Measurements from ENCODE around the gene GNPTAB.
A peak's percentile ranks its signal among the peaks of the same experiment; 100 is the strongest.

DNA sequence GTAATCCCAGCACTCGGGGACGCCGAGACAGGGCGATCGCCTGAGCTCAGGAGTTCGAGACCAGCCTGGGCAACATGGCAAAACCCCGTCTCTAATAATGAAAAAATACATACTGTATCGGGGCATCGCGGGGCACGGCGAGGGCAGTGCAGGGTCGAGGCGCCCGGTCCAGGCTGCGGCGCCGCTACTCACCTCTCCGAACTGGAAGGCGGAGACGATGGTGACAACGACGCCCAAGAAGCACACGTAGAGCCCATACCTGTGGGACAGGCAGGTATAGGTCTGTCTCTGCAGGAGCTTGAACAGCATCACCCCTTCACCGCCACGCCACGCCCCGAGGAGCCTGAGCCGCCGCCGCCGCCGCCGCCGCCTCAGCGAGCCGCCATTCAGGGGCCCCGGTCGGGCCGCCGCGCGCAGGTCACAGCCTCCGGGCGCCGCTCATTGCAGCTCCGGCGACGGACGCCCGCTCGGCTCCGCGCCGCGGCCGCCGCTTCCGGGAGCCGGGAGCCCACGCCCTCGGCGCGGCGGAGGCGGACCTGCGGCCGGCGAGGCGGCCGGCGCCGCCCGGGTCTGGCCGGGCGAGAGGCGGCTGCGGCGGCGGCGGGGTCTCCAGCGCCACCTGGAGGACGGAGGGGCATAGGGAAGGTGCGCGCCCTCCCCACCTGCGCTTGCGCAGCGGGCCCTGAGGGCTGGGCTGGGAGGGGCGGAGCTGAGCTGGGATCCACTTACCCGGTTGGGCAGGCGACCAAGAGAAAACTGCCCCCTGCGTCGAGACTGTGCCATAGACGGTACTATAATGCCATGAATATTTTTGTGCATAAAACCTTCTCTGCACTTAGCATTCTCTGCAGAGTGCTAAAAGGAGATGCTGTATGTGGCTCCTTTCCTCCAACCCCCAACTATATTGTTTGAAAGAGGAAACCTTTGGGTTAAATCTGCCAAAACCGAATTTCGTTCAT, at the start of gene GNPTAB:
- TF ChIP-seq, protein P1, sequence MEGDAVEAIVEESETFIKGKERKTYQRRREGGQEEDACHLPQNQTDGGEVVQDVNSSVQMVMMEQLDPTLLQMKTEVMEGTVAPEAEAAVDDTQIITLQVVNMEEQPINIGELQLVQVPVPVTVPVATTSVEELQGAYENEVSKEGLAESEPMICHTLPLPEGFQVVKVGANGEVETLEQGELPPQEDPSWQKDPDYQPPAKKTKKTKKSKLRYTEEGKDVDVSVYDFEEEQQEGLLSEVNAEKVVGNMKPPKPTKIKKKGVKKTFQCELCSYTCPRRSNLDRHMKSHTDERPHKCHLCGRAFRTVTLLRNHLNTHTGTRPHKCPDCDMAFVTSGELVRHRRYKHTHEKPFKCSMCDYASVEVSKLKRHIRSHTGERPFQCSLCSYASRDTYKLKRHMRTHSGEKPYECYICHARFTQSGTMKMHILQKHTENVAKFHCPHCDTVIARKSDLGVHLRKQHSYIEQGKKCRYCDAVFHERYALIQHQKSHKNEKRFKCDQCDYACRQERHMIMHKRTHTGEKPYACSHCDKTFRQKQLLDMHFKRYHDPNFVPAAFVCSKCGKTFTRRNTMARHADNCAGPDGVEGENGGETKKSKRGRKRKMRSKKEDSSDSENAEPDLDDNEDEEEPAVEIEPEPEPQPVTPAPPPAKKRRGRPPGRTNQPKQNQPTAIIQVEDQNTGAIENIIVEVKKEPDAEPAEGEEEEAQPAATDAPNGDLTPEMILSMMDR (IDR thresholded peaks at IDR 0.05) = peak; percentile 74 to 96 (median 93)
- TF ChIP-seq EP300 (IDR thresholded peaks at IDR 0.05) = no peak
- peak; percentile 20 to 43 for TF ChIP-seq POLR2A (IDR thresholded peaks at IDR 0.05)

Data from tibial nerve (tissue), 4 donors.